CD14-positive monocyte (primary cell): ENCODE measurements around the gene TMEM79. TPM values are rescaled to one million over a fixed set of nuclear protein-coding genes. Genes with fewer than 3 reads are reported as not detected.
A peak's percentile ranks its signal among the peaks of the same experiment; 100 is the strongest.
"Not testable (repeated sequence)": the region's sequence is repeated elsewhere in the genome, so short reads cannot be mapped to it uniquely, and the experiment has no call there.

Experiments used
- DNase-seq, 3 donors: peaks; one replicate each; pipeline ENCODE4 v3.0.0-alpha.2; 2011 to 2022
- H2AFZ ChIP-seq: 2 replicates; pipeline ENCODE4 v1.6.0; 2012; ENCODE audit warnings: mild to moderate bottlenecking, low read depth, low read length, inconsistent platforms; ENCODE audit not compliant: insufficient read depth, poor library complexity, severe bottlenecking
- H3K27ac ChIP-seq, 2 donors: 1 replicate in 1 of 2; 2 replicates in 1 of 2; pipeline ENCODE4 v1.5.1; 2012 to 2013; ENCODE audit warnings: low read length in 2 of 2, control low read depth in 1 of 2, inconsistent platforms in 1 of 2, low read depth in 1 of 2, mild to moderate bottlenecking in 1 of 2
- H3K27me3 ChIP-seq, 2 donors: one replicate each; pipeline versions ENCODE4 v1.6.0 to v1.6.1; 2011 to 2013; ENCODE audit warnings: low read length in 2 of 2; ENCODE audit not compliant: control insufficient read depth in 2 of 2, insufficient read depth in 2 of 2
- H3K36me3 ChIP-seq, 2 donors: replicated peaks in 1 of 2; 1 replicate in 1 of 2; 2 replicates in 1 of 2; pipeline versions ENCODE4 v1.5.1 to v1.6.1; 2012 to 2013; ENCODE audit warnings: low read length in 2 of 2, control low read depth in 1 of 2, inconsistent platforms in 1 of 2, mild to moderate bottlenecking in 1 of 2; ENCODE audit not compliant: insufficient read depth in 2 of 2, control insufficient read depth in 1 of 2
- H3K4me1 ChIP-seq, 2 donors: 1 replicate in 1 of 2; 2 replicates in 1 of 2; pipeline versions ENCODE4 v1.5.1 to v1.6.1; 2012 to 2013; ENCODE audit warnings: low read length in 2 of 2, control low read depth in 1 of 2, inconsistent platforms in 1 of 2, mild to moderate bottlenecking in 1 of 2, moderate library complexity in 1 of 2; ENCODE audit not compliant: insufficient read depth in 2 of 2, control insufficient read depth in 1 of 2
- H3K4me2 ChIP-seq: replicated peaks from 2 replicates; pipeline ENCODE3; 2012; ENCODE audit warnings: low read length, moderate library complexity, mild to moderate bottlenecking; ENCODE audit not compliant: poor library complexity, severe bottlenecking; ENCODE audit errors: extremely low read depth
- H3K4me3 ChIP-seq, 3 experiments: fragments of 200-600 bp in 1 of 3; sonication (generic) in 1 of 3; replicated peaks in 1 of 3; 1 replicate in 2 of 3; 2 replicates in 1 of 3; pipeline ENCODE4 v1.5.1; 2011 to 2013; ENCODE audit warnings: low read length in 3 of 3, mild to moderate bottlenecking in 3 of 3, control low read depth in 2 of 3, low read depth in 2 of 3, inconsistent platforms in 1 of 3, moderate library complexity in 1 of 3
- H3K79me2 ChIP-seq: 2 replicates; pipeline ENCODE4 v1.6.0; 2012; ENCODE audit warnings: mild to moderate bottlenecking, control low read depth, inconsistent platforms, low read length, moderate library complexity; ENCODE audit not compliant: insufficient read depth
- H3K9ac ChIP-seq: 2 replicates; pipeline ENCODE4 v1.6.0; 2017; ENCODE audit warnings: low read length, mild to moderate bottlenecking; ENCODE audit not compliant: insufficient read depth, poor library complexity, severe bottlenecking
- H3K9me3 ChIP-seq, 2 donors: replicated peaks in 1 of 2; 1 replicate in 1 of 2; 2 replicates in 1 of 2; pipeline versions ENCODE4 v1.5.1 to v1.6.1; 2012 to 2013; ENCODE audit warnings: low read length in 2 of 2, control low read depth in 1 of 2; ENCODE audit not compliant: control insufficient read depth in 1 of 2, insufficient read depth in 1 of 2
- H4K20me1 ChIP-seq: 2 replicates; pipeline ENCODE4 v1.6.0; 2012; ENCODE audit warnings: mild to moderate bottlenecking, low read length, control low read depth, moderate library complexity; ENCODE audit not compliant: insufficient read depth
- H3K27ac Mint-ChIP-seq, 7 donors: one replicate each; pipeline ENCODE4 v1.8.0; 2020; ENCODE audit warnings: mild to moderate bottlenecking in 7 of 7, mixed read lengths in 7 of 7, moderate library complexity in 6 of 7, inconsistent platforms in 2 of 7
- H3K27me3 Mint-ChIP-seq, 3 donors: one replicate each; pipeline ENCODE4 v1.8.0; 2021 to 2022; ENCODE audit warnings: low read depth in 3 of 3, mild to moderate bottlenecking in 3 of 3, mixed read lengths in 3 of 3, moderate library complexity in 3 of 3, inconsistent platforms in 1 of 3
- H3K36me3 Mint-ChIP-seq, 2 donors: one replicate each; pipeline ENCODE4 v1.8.0; 2020; ENCODE audit warnings: mixed read lengths in 2 of 2, inconsistent platforms in 1 of 2, mild to moderate bottlenecking in 1 of 2
- H3K4me1 Mint-ChIP-seq: one replicate; pipeline ENCODE4 v1.8.0; 2020; ENCODE audit warnings: mild to moderate bottlenecking, mixed read lengths
- H3K4me3 Mint-ChIP-seq, 2 donors: one replicate each; pipeline ENCODE4 v1.8.0; 2020; ENCODE audit warnings: mild to moderate bottlenecking in 2 of 2, mixed read lengths in 2 of 2, moderate library complexity in 1 of 2
- H3K9me3 Mint-ChIP-seq, 7 donors: one replicate each; pipeline ENCODE4 v1.8.0; 2020 to 2022; ENCODE audit warnings: mixed read lengths in 7 of 7, mild to moderate bottlenecking in 6 of 7, moderate library complexity in 6 of 7, inconsistent platforms in 2 of 7
- WGBS: methylation state at CpG from one replicate; pipeline ENCODE4 v1.1.5; 2013; ENCODE audit warnings: missing lambda C conversion rate; ENCODE audit not compliant: insufficient coverage; 5-methylcytosine and 5-hydroxymethylcytosine counted together
- intact Hi-C, 2 donors: fragments of 100-400 bp; cut with micrococcal nuclease; formaldehyde crosslinking; loops; one replicate each; pipeline versions ENCODE4 v1.15.0 to v1.15.1; 2023
- polyA plus RNA-seq, 3 donors: library from polyadenylated mRNA; depleted of rRNA in 1 of 3; unstranded in 2 of 3; stranded (reverse) in 1 of 3; fragments of 300-500 nt in 2 of 3; fragments of >200 nt in 1 of 3; fragmentation: Illumina TruSeq in 2 of 3; gene quantifications; 1 replicate in 2 of 3; 2 replicates in 1 of 3; pipeline ENCODE4 v1.2.3, GENCODE V29; 2012 to 2021
- TF ChIP-seq, protein P1 (sequence below): fragments of 200-600 bp; IDR thresholded peaks from one replicate; pipeline ENCODE4 v1.8.0; 2022; ENCODE audit warnings: antibody characterized with exemption, mild to moderate bottlenecking

The TMEM79 gene
- polyA plus RNA-seq, 3 donors: 1.2 to 12.0 (median 1.4) TPM

DNA sequence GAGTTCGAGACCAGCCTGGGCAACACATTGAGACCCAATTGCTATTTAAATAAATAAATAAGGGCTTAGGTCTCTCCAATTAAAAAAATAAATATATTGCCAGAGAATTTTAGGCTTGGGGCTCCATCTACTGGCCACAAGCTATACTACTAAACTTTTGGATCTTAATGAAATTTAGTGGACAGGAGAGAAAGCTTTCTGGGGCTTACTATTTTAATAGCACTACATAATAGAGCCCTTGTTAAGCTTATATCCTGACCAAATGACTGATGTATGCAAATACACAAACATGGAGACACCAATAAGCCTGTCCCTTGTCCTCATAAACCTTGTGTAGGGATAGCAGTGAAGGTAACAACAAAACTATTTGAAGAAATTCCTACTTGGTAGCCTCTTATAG, 35.5 kb downstream of the TMEM79 start:
- Histone ChIP-seq H3K27ac (no peak overlapping the region), H3K4me2 (no peak overlapping the region), H3K9ac (no peak overlapping the region), H3K79me2 (no peaks in the 10 kb centered on the region), H3K4me1 (no peaks in the 10 kb centered on the region), H4K20me1 (peaks cover 12% of the 10 kb centered on the region), H2AFZ (no peak overlapping the region), H3K9me3 (no peaks in the 10 kb centered on the region), H3K27me3 (no peaks in the 10 kb centered on the region), H3K36me3 (peaks cover 92 to 95% of the 10 kb centered on the region in 2 donors), H3K4me3 (no peak overlapping the region)
- TF ChIP-seq, protein P1, sequence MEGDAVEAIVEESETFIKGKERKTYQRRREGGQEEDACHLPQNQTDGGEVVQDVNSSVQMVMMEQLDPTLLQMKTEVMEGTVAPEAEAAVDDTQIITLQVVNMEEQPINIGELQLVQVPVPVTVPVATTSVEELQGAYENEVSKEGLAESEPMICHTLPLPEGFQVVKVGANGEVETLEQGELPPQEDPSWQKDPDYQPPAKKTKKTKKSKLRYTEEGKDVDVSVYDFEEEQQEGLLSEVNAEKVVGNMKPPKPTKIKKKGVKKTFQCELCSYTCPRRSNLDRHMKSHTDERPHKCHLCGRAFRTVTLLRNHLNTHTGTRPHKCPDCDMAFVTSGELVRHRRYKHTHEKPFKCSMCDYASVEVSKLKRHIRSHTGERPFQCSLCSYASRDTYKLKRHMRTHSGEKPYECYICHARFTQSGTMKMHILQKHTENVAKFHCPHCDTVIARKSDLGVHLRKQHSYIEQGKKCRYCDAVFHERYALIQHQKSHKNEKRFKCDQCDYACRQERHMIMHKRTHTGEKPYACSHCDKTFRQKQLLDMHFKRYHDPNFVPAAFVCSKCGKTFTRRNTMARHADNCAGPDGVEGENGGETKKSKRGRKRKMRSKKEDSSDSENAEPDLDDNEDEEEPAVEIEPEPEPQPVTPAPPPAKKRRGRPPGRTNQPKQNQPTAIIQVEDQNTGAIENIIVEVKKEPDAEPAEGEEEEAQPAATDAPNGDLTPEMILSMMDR: peak; percentile 71
- H3K27me3 Mint-ChIP-seq: peaks cover 0 to 1% (median 0%) of the 10 kb centered on the region in 3 donors
- H3K9me3 Mint-ChIP-seq: no peaks in the 10 kb centered on the region
- H3K4me1 Mint-ChIP-seq: no peaks in the 10 kb centered on the region
- no CpG with 5 or more reads among the region's 1 CpG for WGBS
- no peak overlapping the region for H3K4me3 Mint-ChIP-seq
- H3K36me3 Mint-ChIP-seq: peaks cover 81 to 93% of the 10 kb centered on the region in 2 donors
- peak in 2 of 3 donors; percentile 7 to 15 for DNase-seq
- H3K27ac Mint-ChIP-seq: no peak overlapping the region
- intact Hi-C loops: loop anchor here in 1 of 2 donors (5.0 to 10.0 kb wide), 2 partner anchors 172 to 245 kb away; no protein-coding TSS in a partner anchor

DNA sequence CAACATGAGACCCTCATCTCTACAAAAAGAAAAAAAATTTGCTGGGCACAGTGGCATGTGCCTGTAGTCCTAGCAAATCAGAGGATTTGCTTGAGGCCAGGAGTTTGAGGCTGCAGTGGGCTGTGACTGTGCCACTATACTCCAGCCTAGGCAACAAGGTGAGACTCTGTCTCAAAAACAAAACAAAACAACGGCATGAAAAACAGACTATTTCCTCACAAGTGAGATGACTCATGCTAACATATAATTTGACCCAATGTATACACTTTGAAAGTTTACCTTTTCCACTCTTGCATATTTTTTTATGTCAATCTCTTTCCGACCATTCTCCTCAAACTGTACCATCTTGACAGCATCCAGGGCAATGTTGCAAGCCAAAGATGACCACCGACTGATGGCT, 36.4 kb downstream of the TMEM79 start:
- Histone ChIP-seq H3K4me1 (no peaks in the 10 kb centered on the region), H4K20me1 (peaks cover 12% of the 10 kb centered on the region), H3K27ac (no peak overlapping the region), H3K4me2 (no peak overlapping the region), H3K9ac (no peak overlapping the region), H3K79me2 (no peaks in the 10 kb centered on the region), H3K9me3 (no peaks in the 10 kb centered on the region), H3K27me3 (no peaks in the 10 kb centered on the region), H3K36me3 (peaks cover 90 to 95% of the 10 kb centered on the region in 2 donors), H2AFZ (no peak overlapping the region), H3K4me3 (no peak overlapping the region)
- no peak for DNase-seq
- H3K27me3 Mint-ChIP-seq: peaks cover 0 to 2% (median 0%) of the 10 kb centered on the region in 3 donors
- intact Hi-C loops: no loop called here
- H3K4me3 Mint-ChIP-seq: no peak overlapping the region
- 64% methylated on average over 1 of the region's 3 CpGs for WGBS
- no peaks in the 10 kb centered on the region for H3K4me1 Mint-ChIP-seq
- H3K9me3 Mint-ChIP-seq: no peaks in the 10 kb centered on the region
- TF ChIP-seq, protein P1: no peak
- H3K27ac Mint-ChIP-seq: peak overlapping the region in 1 of 7 donors; percentile 25
- peaks cover 77 to 93% of the 10 kb centered on the region in 2 donors for H3K36me3 Mint-ChIP-seq

DNA sequence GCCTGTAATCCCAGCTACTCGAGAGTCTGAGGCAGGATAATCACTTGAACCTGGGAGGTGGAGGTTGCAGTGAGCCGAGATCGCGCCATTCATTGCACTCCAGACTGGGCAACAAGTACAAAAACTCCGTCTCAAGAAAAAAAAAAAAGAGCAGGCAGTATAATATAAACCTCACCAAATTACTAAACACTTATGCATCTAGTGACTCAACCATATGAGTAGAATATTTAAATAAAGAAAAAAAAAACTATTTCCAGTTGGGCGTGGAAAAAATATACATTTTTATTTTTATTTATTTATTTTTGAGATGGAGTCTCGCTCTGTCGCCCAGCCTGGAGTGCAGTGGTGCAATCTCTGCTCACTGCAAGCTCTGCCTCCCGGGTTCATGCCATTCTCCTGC, 39.1 kb downstream of the TMEM79 start:
- WGBS: 100% methylated on average over 1 of the region's 9 CpGs
- H3K79me2 ChIP-seq: not testable (repeated sequence)

More for the DNA sequence above, 39.1 kb downstream of the TMEM79 start:
- H3K9me3 Mint-ChIP-seq, H3K27ac Mint-ChIP-seq, H3K4me3 Mint-ChIP-seq, H3K27ac ChIP-seq, H3K4me1 Mint-ChIP-seq, H3K4me2 ChIP-seq, H3K4me3 ChIP-seq, H3K27me3 Mint-ChIP-seq, H3K4me1 ChIP-seq, DNase-seq, H3K9ac ChIP-seq, intact Hi-C loops, H3K9me3 ChIP-seq, H2AFZ ChIP-seq, H3K27me3 ChIP-seq: not testable (repeated sequence)
- peaks cover 64 to 82% of the 10 kb centered on the region in 2 donors for H3K36me3 ChIP-seq
- peaks cover 12% of the 10 kb centered on the region for H4K20me1 ChIP-seq
- H3K36me3 Mint-ChIP-seq: peaks cover 58 to 85% of the 10 kb centered on the region in 2 donors
